IMR-90 (cell line): ENCODE data around the gene SLC15A1. TPM values are rescaled to one million over a fixed set of nuclear protein-coding genes. Genes with fewer than 3 reads are reported as not detected.
A peak's percentile ranks its signal among the peaks of the same experiment; 100 is the strongest.

ENCODE experiments used
- ATAC-seq: fragments of 200-7000 bp; cut with Tn5 transposase; 2 replicates; pipeline ENCODE4 v1.9.1; 2020; ENCODE audit warnings: low read depth, mild to moderate bottlenecking, moderate library complexity
- BruUV-seq: library from RNA; stranded (reverse); fragments of 400-500 nt; replicated peaks from 2 replicates; lab custom pipeline; 2021; lab: Mats Ljungman, UMichigan
- CTCF ChIA-PET: fragments of 300-600 bp; formaldehyde crosslinking; extraction: SDS; loops from one replicate; lab custom pipeline; 2021; ENCODE audit warnings: antibody characterized with exemption; lab: Yijun Ruan, JAX
- POLR2A ChIA-PET: fragments of 300-600 bp; sonication (Branson Sonifier 250); formaldehyde crosslinking; loops from one replicate; lab custom pipeline; 2022; ENCODE audit warnings: antibody characterized with exemption; ENCODE audit not compliant: unreplicated experiment; lab: Charles Lee
- DNase-seq: peaks from one replicate; pipeline ENCODE4 v3.0.0; 2013
- H2AFZ ChIP-seq: replicated peaks from 2 replicates; pipeline ENCODE3; 2013; ENCODE audit warnings: low read length, mild to moderate bottlenecking; ENCODE audit not compliant: poor library complexity
- H2AK5ac ChIP-seq: 2 replicates; pipeline ENCODE4 v1.6.1; 2013; ENCODE audit warnings: low read depth, low read length, inconsistent platforms
- H2AK9ac ChIP-seq: replicated peaks from 2 replicates; pipeline ENCODE3; 2013; ENCODE audit warnings: mild to moderate bottlenecking, low read depth, low read length, moderate library complexity; ENCODE audit not compliant: poor library complexity
- H2BK120ac ChIP-seq: 2 replicates; pipeline ENCODE4 v1.6.1; 2013; ENCODE audit warnings: low read depth, low read length, inconsistent platforms
- H2BK15ac ChIP-seq: 3 replicates; pipeline ENCODE4 v1.6.1; 2013; ENCODE audit warnings: low read depth, low read length, inconsistent platforms
- H2BK20ac ChIP-seq: 2 replicates; pipeline ENCODE4 v1.6.1; 2013; ENCODE audit warnings: low read depth, mild to moderate bottlenecking, inconsistent platforms, low read length, moderate library complexity
- H2BK5ac ChIP-seq: 2 replicates; pipeline ENCODE4 v1.6.1; 2013; ENCODE audit warnings: mild to moderate bottlenecking, low read depth, low read length, inconsistent platforms; ENCODE audit not compliant: poor library complexity, severe bottlenecking
- H3K14ac ChIP-seq: replicated peaks from 2 replicates; pipeline ENCODE4 v1.6.1; 2013; ENCODE audit warnings: low read depth, low read length, inconsistent platforms
- H3K18ac ChIP-seq: 2 replicates; pipeline ENCODE4 v1.6.1; 2013; ENCODE audit warnings: low read depth, low read length, control low read depth
- H3K23ac ChIP-seq: 2 replicates; pipeline ENCODE4 v1.6.1; 2013; ENCODE audit warnings: low read depth, low read length, inconsistent platforms
- H3K27ac ChIP-seq: 2 replicates; pipeline ENCODE4 v1.5.1; 2013; ENCODE audit warnings: mild to moderate bottlenecking, control low read depth, low read length; ENCODE audit not compliant: insufficient read depth
- H3K27me3 ChIP-seq: 2 replicates; pipeline ENCODE4 v1.6.1; 2013; ENCODE audit warnings: low read length; ENCODE audit not compliant: control insufficient read depth, insufficient read depth
- H3K36me3 ChIP-seq: 2 replicates; pipeline ENCODE4 v1.6.1; 2013; ENCODE audit warnings: low read length, mixed read lengths; ENCODE audit not compliant: control insufficient read depth, insufficient read depth
- H3K4ac ChIP-seq: 2 replicates; pipeline ENCODE4 v1.6.1; 2013; ENCODE audit warnings: low read depth, low read length, inconsistent platforms
- H3K4me1 ChIP-seq: 2 replicates; pipeline ENCODE4 v1.6.1; 2013; ENCODE audit warnings: low read length, mixed read lengths; ENCODE audit not compliant: control insufficient read depth, insufficient read depth
- H3K4me2 ChIP-seq: 2 replicates; pipeline ENCODE4 v1.6.1; 2013; ENCODE audit warnings: low read depth, mild to moderate bottlenecking, control low read depth, low read length, moderate library complexity
- H3K4me3 ChIP-seq: 2 replicates; pipeline ENCODE4 v1.5.1; 2013; ENCODE audit warnings: low read depth, mild to moderate bottlenecking, control low read depth, low read length, moderate library complexity; ENCODE audit not compliant: insufficient read depth
- H3K56ac ChIP-seq: 2 replicates; pipeline ENCODE4 v1.6.1; 2013; ENCODE audit warnings: low read length, inconsistent platforms; ENCODE audit not compliant: insufficient read depth; ENCODE audit errors: extremely low read depth
- H3K79me1 ChIP-seq, 2 experiments: 2 replicates each; pipeline ENCODE4 v1.6.1; 2013; ENCODE audit warnings: low read length in 2 of 2, inconsistent platforms in 1 of 2, low read depth in 1 of 2
- H3K9ac ChIP-seq: 2 replicates; pipeline ENCODE4 v1.6.1; 2013; ENCODE audit warnings: low read depth, low read length, control low read depth
- H3K9me1 ChIP-seq: 2 replicates; pipeline ENCODE4 v1.6.1; 2013; ENCODE audit warnings: low read length, inconsistent platforms; ENCODE audit not compliant: insufficient read depth
- H3K9me3 ChIP-seq: 2 replicates; pipeline ENCODE4 v1.6.1; 2013; ENCODE audit warnings: low read length; ENCODE audit not compliant: control insufficient read depth, insufficient read depth
- H4K20me1 ChIP-seq: 2 replicates; pipeline ENCODE4 v1.6.1; 2013; ENCODE audit warnings: low read length, inconsistent platforms; ENCODE audit not compliant: insufficient read depth
- H4K5ac ChIP-seq: 2 replicates; pipeline ENCODE4 v1.6.1; 2013; ENCODE audit warnings: mild to moderate bottlenecking, low read depth, low read length, control low read depth
- H4K8ac ChIP-seq, 2 experiments: 2 replicates each; pipeline ENCODE4 v1.6.1; 2013; ENCODE audit warnings: low read depth in 2 of 2, low read length in 2 of 2, control low read depth in 1 of 2, inconsistent platforms in 1 of 2
- H4K91ac ChIP-seq: 2 replicates; pipeline ENCODE4 v1.6.1; 2013; ENCODE audit warnings: low read depth, low read length, inconsistent platforms; ENCODE audit not compliant: insufficient read depth
- BHLHE40 ChIP-seq: fragments of 150-350 bp; IDR thresholded peaks from 2 replicates; pipeline ENCODE4 v1.6.1; 2016; ENCODE audit warnings: mild to moderate bottlenecking, low read depth, low read length
- CEBPB ChIP-seq: IDR thresholded peaks from 2 replicates; pipeline ENCODE4 v1.6.1; 2012; ENCODE audit warnings: low read depth, low read length, improper control_type of control experiment
- FOS ChIP-seq: fragments of 150-350 bp; IDR thresholded peaks from 2 replicates; pipeline ENCODE4 v1.6.1; 2016; ENCODE audit warnings: low read depth, low read length
- MXI1 ChIP-seq: IDR thresholded peaks from 2 replicates; pipeline ENCODE4 v1.6.1; 2012; ENCODE audit warnings: low read depth, mild to moderate bottlenecking, low read length, moderate library complexity, borderline replicate concordance
- POLR2A ChIP-seq: IDR thresholded peaks from 2 replicates; pipeline ENCODE4 v1.6.1; 2012; ENCODE audit warnings: mild to moderate bottlenecking, low read depth, low read length
- RAD21 ChIP-seq: IDR thresholded peaks from 2 replicates; pipeline ENCODE4 v1.6.1; 2012; ENCODE audit warnings: low read length, improper control_type of control experiment
- WGBS, 2 experiments: methylation state at CpG; one replicate each; pipeline versions ENCODE4 v1.1.5 to v1.1.7; 2013; ENCODE audit warnings: missing lambda C conversion rate in 2 of 2; ENCODE audit not compliant: insufficient read length in 1 of 2; ENCODE audit errors: extremely low coverage in 2 of 2; 5-methylcytosine and 5-hydroxymethylcytosine counted together
- dilution Hi-C: fragments of 300-500 bp; cut with HindIII; formaldehyde crosslinking; loops from one replicate; pipeline ENCODE4 v1.14.3; 2018; ENCODE audit warnings: low sequenced_read_pairs; ENCODE audit not compliant: unreplicated experiment
- in situ Hi-C: fragments of 300-500 bp; cut with MboI; formaldehyde crosslinking; loops from 3 replicates; pipeline ENCODE4 v1.14.3; 2019; ENCODE audit warnings: low sequenced_read_pairs, inconsistent platforms, mixed read lengths
- intact Hi-C: fragments of 100-400 bp; cut with micrococcal nuclease; formaldehyde crosslinking; loops from 2 replicates; pipeline ENCODE4 v1.10.0; 2022
- polyA plus RNA-seq, 3 experiments: library from polyadenylated mRNA; depleted of rRNA; stranded (reverse); fragments of >200 nt; gene quantifications; 2 replicates each; pipeline ENCODE4 v1.2.3, GENCODE V29; 2012; ENCODE audit warnings: low replicate concordance in 1 of 3
- total RNA-seq: library from RNA; depleted of rRNA; stranded (reverse); fragments of >200 nt; gene quantifications from 2 replicates; pipeline ENCODE4 v1.2.3, GENCODE V29; 2012
- TF ChIP-seq, protein P1 (sequence below): conservative IDR thresholded peaks from 2 replicates; pipeline ENCODE4 v1.5.1; 2012; ENCODE audit warnings: mild to moderate bottlenecking, low read depth, low read length, improper control_type of control experiment
- TF ChIP-seq, protein P2 (sequence below): fragments of 150-350 bp; IDR thresholded peaks from 2 replicates; pipeline ENCODE4 v1.6.1; 2016; ENCODE audit warnings: low read depth, mild to moderate bottlenecking, low read length, moderate library complexity, borderline replicate concordance

SLC15A1 gene
- total and polyA plus RNA-seq, 2 of the 4 experiments (the other 2 are of a cell fraction), result not detected

DNA sequence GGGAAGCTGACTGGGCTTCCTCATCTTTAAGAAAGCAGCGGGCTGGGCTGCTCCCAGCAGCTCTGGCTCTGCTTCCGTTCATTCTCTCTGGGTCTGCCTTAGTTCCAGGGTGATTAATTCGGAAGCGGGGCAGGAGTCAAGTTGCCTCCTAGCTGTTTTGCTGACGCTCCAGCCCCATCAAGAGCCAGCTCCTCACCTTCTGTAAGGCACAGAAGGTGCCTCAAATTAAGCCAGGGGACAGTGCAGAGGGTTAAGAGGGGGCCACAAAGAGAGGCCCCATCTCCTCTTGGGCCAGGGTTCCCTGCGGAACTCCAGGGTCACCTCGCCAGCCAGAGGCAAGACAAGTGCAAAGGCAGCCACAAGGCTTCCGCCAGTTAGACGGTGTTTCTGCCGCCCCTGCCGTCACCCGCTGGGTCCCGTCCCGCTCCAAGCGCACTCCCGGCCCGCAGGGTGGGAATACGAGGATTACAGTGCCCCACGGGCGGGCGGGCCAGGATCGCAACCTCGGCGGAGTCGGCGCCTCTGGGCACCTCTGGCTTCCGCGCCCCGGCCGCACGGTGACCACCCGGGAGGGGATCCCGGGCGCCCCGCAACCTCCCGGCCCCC lies 508 bp downstream of the SLC15A1 start:
- Histone ChIP-seq H2BK120ac (no peak overlapping the region), H4K91ac (no peak overlapping the region), H2BK15ac (no peak overlapping the region), H2AK5ac (no peak overlapping the region), H4K8ac (no peak overlapping the region), H2BK5ac (no peak overlapping the region), H3K18ac (no peak overlapping the region), H3K14ac (no peak overlapping the region), H3K9me1 (no peaks in the 10 kb centered on the region; the same call in 1 of the 2 replicates), H2BK20ac (no peak overlapping the region), H3K36me3 (no peaks in the 10 kb centered on the region; the same call in 1 of the 2 replicates), H3K27ac (no peak overlapping the region), H3K4me1 (no peaks in the 10 kb centered on the region; the same call in 1 of the 2 replicates), H4K20me1 (no peaks in the 10 kb centered on the region), H3K9me3 (peaks cover 9% of the 10 kb centered on the region), H3K9ac (no peak overlapping the region), H3K56ac (no peak overlapping the region), H3K4me3 (no peak overlapping the region; the same call in 1 of the 2 replicates), H3K4ac (no peak overlapping the region), H2AK9ac (no peak overlapping the region), H4K5ac (no peak overlapping the region), H3K4me2 (peak overlapping the region; percentile 8; the same call in 1 of the 2 replicates), H3K27me3 (peaks cover 43% of the 10 kb centered on the region), H3K23ac (no peak overlapping the region), H3K79me1 (no peaks in the 10 kb centered on the region), H2AFZ (peak overlapping the region; percentile 67)
- 7% methylated on average over 13 of the region's 36 CpGs; no CpG with 5 or more reads in 1 of the 2 experiments for whole genome bisulfite sequencing, 2 experiments
- peak; percentile 57 for ATAC-seq
- intact Hi-C loops (no loop called here), in situ Hi-C loops (no loop called here), dilution Hi-C loops (no loop called here)
- ChIA-PET CTCF (interaction anchor here (0.9 kb wide), 1 partner anchor 10 kb away, joined by 3 read pairs; no protein-coding TSS in a partner anchor), POLR2A (no interaction called here)
- peak; percentile 5 for DNase-seq
- TF ChIP-seq CEBPB, result no peak
- TF ChIP-seq, protein P1, sequence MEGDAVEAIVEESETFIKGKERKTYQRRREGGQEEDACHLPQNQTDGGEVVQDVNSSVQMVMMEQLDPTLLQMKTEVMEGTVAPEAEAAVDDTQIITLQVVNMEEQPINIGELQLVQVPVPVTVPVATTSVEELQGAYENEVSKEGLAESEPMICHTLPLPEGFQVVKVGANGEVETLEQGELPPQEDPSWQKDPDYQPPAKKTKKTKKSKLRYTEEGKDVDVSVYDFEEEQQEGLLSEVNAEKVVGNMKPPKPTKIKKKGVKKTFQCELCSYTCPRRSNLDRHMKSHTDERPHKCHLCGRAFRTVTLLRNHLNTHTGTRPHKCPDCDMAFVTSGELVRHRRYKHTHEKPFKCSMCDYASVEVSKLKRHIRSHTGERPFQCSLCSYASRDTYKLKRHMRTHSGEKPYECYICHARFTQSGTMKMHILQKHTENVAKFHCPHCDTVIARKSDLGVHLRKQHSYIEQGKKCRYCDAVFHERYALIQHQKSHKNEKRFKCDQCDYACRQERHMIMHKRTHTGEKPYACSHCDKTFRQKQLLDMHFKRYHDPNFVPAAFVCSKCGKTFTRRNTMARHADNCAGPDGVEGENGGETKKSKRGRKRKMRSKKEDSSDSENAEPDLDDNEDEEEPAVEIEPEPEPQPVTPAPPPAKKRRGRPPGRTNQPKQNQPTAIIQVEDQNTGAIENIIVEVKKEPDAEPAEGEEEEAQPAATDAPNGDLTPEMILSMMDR, result no peak
- TF ChIP-seq MXI1, result no peak
- TF ChIP-seq BHLHE40, result no peak
- TF ChIP-seq, protein P2, sequence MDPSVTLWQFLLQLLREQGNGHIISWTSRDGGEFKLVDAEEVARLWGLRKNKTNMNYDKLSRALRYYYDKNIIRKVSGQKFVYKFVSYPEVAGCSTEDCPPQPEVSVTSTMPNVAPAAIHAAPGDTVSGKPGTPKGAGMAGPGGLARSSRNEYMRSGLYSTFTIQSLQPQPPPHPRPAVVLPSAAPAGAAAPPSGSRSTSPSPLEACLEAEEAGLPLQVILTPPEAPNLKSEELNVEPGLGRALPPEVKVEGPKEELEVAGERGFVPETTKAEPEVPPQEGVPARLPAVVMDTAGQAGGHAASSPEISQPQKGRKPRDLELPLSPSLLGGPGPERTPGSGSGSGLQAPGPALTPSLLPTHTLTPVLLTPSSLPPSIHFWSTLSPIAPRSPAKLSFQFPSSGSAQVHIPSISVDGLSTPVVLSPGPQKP, result no peak
- no peak for TF ChIP-seq RAD21
- TF ChIP-seq FOS, result no peak
- no peak for TF ChIP-seq POLR2A
- BruUV-seq, result no TSS peak
